Natural killer cell treated with Interleukin-12 subunit alpha and Interleukin-12 subunit beta and Interleukin-15 and Interleukin-18, amount 100 ng/mL, for 72 hours (primary cell): ENCODE measurements around the gene GCAT. TPM values are rescaled to one million over a fixed set of nuclear protein-coding genes. Genes with fewer than 3 reads are reported as not detected.

Experiments
- ATAC-seq, 2 donors: fragments of 150-1000 bp; cut with Tn5 transposase in 1 of 2; sonication (Bioruptor Pico), chemical (Tn5 transposase) in 1 of 2; 2 replicates each; pipeline ENCODE4 v1.10.0; 2021
- DNase-seq: peaks from one replicate; pipeline ENCODE4 v3.0.0; 2022; ENCODE audit warnings: low spot score
- H3K27ac Mint-ChIP-seq, 2 donors: 1 replicate in 1 of 2; 2 replicates in 1 of 2; pipeline ENCODE4 v1.8.0; 2022; ENCODE audit warnings: mixed read lengths in 2 of 2, mild to moderate bottlenecking in 1 of 2, moderate library complexity in 1 of 2
- H3K27me3 Mint-ChIP-seq, 2 donors: 1 replicate in 1 of 2; 2 replicates in 1 of 2; pipeline ENCODE4 v1.8.0; 2022; ENCODE audit warnings: mixed read lengths in 2 of 2
- H3K36me3 Mint-ChIP-seq: one replicate; pipeline ENCODE4 v1.8.0; 2022; ENCODE audit warnings: mixed read lengths
- H3K4me1 Mint-ChIP-seq, 2 donors: 1 replicate in 1 of 2; 2 replicates in 1 of 2; pipeline ENCODE4 v1.8.0; 2022; ENCODE audit warnings: low read depth in 2 of 2, mixed read lengths in 2 of 2, mild to moderate bottlenecking in 1 of 2
- H3K4me3 Mint-ChIP-seq: one replicate; pipeline ENCODE4 v1.8.0; 2022; ENCODE audit warnings: mixed read lengths
- H3K9me3 Mint-ChIP-seq: 2 replicates; pipeline ENCODE4 v1.8.0; 2022; ENCODE audit warnings: mixed read lengths
- total RNA-seq, 2 donors: library from RNA; stranded (reverse); gene quantifications; one replicate each; pipeline ENCODE4 v1.2.3, GENCODE V29; 2022

The GCAT gene
- total RNA-seq, 2 donors from 2014 or later: 11.5 to 12.3 TPM

DNA sequence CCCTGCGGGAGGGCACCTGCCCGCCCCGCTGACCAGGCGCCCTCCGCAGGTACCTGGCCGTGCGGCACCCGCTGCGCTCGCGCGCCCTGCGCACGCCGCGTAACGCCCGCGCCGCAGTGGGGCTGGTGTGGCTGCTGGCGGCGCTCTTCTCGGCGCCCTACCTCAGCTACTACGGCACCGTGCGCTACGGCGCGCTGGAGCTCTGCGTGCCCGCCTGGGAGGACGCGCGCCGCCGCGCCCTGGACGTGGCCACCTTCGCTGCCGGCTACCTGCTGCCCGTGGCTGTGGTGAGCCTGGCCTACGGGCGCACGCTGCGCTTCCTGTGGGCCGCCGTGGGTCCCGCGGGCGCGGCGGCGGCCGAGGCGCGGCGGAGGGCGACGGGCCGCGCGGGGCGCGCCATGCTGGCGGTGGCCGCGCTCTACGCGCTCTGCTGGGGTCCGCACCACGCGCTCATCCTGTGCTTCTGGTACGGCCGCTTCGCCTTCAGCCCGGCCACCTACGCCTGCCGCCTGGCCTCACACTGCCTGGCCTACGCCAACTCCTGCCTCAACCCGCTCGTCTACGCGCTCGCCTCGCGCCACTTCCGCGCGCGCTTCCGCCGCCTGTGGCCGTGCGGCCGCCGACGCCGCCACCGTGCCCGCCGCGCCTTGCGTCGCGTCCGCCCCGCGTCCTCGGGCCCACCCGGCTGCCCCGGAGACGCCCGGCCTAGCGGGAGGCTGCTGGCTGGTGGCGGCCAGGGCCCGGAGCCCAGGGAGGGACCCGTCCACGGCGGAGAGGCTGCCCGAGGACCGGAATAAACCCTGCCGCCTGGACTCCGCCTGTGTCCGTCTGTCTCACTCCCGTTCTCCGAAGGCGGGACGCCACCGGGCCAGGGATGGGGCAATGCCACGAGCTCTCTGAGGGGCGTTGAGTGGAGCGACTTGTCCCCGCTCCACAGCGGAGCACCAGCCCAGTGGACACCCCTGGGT, 17.2 kb downstream of the GCAT start:
- no peak for DNase-seq
- H3K36me3 Mint-ChIP-seq: no peaks in the 10 kb centered on the region

DNA sequence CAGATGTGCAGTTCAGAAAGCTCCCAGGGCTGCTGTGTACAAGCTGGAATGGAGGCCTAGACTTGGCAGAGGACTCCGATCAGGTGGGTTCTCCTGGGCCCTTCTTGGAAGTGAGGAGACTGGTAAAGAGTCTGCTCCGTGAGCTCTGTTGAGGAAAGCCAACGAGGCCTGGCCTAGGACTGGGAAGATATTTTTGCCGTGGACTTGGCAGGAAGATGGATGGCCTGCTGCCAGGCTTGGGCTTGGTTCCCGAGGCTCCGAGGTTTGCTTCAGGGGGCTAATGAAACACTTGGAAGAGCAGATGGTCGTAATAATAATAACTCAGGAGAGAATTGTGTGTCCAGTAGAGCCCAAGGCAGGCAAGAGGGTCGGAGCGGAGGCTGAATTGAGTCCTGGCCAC, 19.3 kb downstream of the GCAT start:
- H3K27ac Mint-ChIP-seq: no peak overlapping the region
- no peaks in the 10 kb centered on the region for H3K36me3 Mint-ChIP-seq
- peaks cover 4 to 5% of the 10 kb centered on the region in 2 donors for H3K4me1 Mint-ChIP-seq
- no peaks in the 10 kb centered on the region for H3K9me3 Mint-ChIP-seq
- no peak overlapping the region for H3K4me3 Mint-ChIP-seq
- DNase-seq (no peak), ATAC-seq (no peak)
- peaks cover 0 to 7% of the 10 kb centered on the region in 2 donors for H3K27me3 Mint-ChIP-seq

More for the DNA sequence above, 17.2 kb downstream of the GCAT start:
- no peak overlapping the region for H3K27ac Mint-ChIP-seq
- H3K9me3 Mint-ChIP-seq: no peaks in the 10 kb centered on the region
- ATAC-seq: peak; percentile 68 to 83
- H3K4me1 Mint-ChIP-seq: peaks cover 4 to 5% of the 10 kb centered on the region in 2 donors
- H3K27me3 Mint-ChIP-seq: peaks cover 8 to 16% of the 10 kb centered on the region in 2 donors
- H3K4me3 Mint-ChIP-seq: peak overlapping the region; percentile 72

DNA sequence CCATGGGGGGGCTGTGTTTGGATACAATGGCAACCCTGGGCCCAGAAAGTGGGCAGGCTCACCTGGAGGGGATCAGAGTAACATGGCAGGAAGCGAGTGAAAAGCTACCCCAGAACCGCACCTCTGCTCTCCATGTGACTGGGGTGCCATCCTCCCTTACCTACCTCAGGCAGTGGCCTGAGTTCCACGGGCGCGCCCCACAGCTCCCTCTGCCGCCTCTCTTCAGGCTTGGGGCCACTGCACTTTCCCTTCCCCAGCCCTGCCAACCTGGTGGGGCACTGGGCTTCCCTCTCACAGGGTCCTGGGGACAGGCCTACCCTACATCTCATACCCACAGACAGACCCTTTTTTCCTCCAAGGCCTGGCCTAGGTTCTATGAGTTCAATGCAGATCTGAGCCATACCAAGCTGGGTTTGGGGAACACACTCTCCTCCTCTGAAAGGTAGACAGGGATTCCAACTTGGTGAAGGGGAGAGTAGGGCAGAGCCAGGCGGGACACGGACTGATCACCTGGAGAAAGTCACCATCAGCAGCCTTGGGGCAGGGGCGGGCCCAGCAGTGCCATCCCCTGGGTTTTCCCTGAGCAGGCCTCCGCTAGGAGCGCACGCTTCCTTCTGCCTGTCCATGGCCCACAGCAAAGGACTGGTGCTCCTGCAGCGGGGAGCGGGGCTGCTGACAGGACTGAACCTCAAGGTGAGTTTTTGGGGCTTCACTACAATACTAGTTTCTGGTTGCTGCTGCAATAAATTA, 22.5 kb downstream of the GCAT start:
- Mint-ChIP-seq H3K4me3 (no peak overlapping the region), H3K9me3 (no peaks in the 10 kb centered on the region), H3K27ac (peak overlapping the region in 1 of 2 donors; percentile 47), H3K4me1 (peaks cover 4 to 5% of the 10 kb centered on the region in 2 donors), H3K36me3 (no peaks in the 10 kb centered on the region), H3K27me3 (no peaks in the 10 kb centered on the region)
- no peak for DNase-seq
- no peak for ATAC-seq

DNA sequence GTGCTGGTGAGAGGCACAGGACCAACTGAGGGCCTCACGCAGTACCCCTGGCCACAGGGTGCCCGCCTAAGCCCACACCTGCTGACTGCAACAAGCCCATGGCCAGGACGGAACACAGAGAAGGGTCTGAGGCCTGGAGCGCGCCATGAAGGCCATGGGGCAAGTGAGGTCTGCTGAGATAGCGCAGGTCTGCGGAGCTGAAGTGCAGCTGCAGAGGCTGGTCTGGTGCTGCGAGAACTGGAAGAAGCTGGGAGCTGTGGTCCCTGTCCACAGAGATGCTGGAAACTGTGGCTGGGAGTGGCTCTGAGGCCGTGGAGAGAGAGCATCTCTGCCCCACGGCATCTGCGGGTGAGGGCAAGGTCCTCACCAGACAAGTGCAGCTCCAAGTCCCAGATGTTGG, 23.7 kb downstream of the GCAT start:
- H3K36me3 Mint-ChIP-seq: no peaks in the 10 kb centered on the region
- H3K27ac Mint-ChIP-seq: no peak overlapping the region
- H3K27me3 Mint-ChIP-seq: no peaks in the 10 kb centered on the region
- no peaks in the 10 kb centered on the region for H3K9me3 Mint-ChIP-seq
- no peak overlapping the region for H3K4me3 Mint-ChIP-seq
- no peak for ATAC-seq
- DNase-seq: no peak
- no peaks in the 10 kb centered on the region for H3K4me1 Mint-ChIP-seq

DNA sequence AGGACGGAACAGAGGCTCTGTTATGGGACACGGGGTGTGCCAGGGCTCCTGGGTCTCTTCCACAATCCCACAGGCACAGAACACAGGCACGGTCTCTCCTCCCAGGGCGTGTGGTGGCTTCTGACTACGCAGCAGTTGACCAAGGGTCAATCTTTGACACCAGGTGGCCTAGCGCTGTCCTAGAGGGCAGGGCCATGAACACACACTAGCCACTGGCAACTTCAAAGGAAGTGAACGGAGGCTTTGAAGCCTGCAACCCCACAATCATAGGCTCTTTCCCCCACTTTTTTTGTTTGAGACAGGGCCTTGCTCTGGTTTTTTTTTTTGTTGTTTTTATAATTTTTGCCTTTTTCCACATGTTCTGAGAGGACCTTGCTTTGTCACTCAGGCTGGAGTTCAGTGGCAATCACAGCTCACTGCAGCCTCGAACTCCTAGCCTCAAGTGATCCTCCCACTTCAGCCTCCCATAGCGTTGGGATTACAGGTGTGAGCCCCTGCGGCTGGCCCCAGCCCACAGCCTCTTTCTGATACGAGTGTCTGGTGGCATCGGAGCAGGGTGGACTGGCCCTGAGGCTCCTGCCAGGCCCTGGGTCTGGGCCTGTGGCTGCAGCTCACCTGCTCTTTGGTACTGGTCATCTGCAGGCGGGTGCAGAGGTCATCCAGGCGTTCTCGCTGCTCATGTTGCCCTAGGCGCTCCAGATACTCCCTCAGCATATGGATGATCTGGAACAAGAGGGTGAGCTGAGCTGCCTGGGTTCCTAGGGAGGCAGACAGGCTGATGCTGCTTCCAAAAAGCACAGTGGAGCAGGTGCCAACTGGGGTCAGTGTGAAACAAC, 24.5 kb downstream of the GCAT start:
- DNase-seq: no peak
- H3K36me3 Mint-ChIP-seq: no peaks in the 10 kb centered on the region
- ATAC-seq: no peak
- H3K9me3 Mint-ChIP-seq: no peaks in the 10 kb centered on the region
- H3K4me1 Mint-ChIP-seq: no peaks in the 10 kb centered on the region
- no peaks in the 10 kb centered on the region for H3K27me3 Mint-ChIP-seq
- no peak overlapping the region for H3K4me3 Mint-ChIP-seq
- no peak overlapping the region for H3K27ac Mint-ChIP-seq

DNA sequence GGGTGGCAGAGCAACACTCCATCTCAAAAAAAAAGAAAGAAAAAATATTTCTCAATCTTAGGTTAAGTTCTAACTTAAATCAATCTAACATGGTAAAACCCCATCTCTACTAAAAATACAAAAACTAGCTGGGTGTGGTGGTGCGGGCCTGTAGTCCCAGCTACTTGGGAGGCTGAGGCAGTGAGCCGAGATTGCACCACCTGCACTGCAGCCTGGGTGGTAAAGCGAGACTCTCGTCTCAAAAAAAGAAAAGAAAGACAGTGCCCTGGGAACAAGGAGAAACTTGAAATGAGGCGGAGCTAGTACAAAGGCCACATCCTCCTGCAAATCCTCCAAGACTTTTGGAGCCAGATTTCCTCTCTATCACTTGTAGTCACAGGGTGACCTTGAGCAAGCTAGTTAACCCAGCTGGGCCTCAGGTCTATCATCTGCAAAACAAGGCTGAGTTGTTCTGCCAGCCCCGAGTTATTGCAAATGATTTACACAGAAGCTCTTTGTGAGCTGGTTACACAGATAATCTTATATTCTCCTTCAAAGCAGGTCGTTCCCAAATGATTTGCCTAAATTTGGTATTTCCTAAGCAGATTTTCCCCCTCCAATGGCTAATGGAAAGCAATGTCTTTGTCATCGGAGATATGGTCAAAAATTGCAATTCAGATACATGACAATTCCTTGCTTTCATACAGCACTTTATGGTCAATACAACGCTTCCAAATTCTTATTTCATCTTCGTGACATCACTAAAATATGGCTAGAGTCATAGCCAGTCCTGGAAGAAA, 34.5 kb downstream of the GCAT start:
- Mint-ChIP-seq H3K4me3 (peak overlapping the region; percentile 81), H3K27me3 (no peaks in the 10 kb centered on the region), H3K36me3 (no peaks in the 10 kb centered on the region), H3K9me3 (no peaks in the 10 kb centered on the region), H3K27ac (peak overlapping the region in 1 of 2 donors; percentile 89), H3K4me1 (peaks cover 10 to 11% of the 10 kb centered on the region in 2 donors)
- ATAC-seq: no peak
- no peak for DNase-seq

DNA sequence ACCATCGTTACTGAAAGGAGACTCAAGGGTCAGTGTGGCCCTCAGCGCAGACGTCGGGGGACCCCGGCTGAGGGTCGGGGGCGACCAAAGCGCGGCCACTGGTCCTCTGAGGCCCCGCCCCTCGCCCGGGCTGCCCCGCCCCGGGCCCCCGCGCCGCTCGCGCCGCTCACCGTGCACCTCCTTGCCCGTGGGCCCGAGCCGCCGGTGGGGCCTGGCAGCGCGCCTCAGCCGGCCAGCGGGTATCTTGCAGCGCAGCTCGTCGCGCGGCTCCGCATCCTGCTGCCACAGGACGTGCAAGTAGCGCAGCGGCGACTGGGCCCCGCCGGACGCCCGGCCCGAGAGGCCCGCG, 36.0 kb downstream of the GCAT start:
- H3K4me3 Mint-ChIP-seq: peak overlapping the region; percentile 81
- H3K9me3 Mint-ChIP-seq: no peaks in the 10 kb centered on the region
- H3K4me1 Mint-ChIP-seq: peaks cover 17 to 21% of the 10 kb centered on the region in 2 donors
- ATAC-seq (peak; percentile 68 to 73), DNase-seq (no peak)
- peaks cover 3% of the 10 kb centered on the region for H3K36me3 Mint-ChIP-seq
- H3K27me3 Mint-ChIP-seq: no peaks in the 10 kb centered on the region
- peak overlapping the region; percentile 79 to 89 for H3K27ac Mint-ChIP-seq

DNA sequence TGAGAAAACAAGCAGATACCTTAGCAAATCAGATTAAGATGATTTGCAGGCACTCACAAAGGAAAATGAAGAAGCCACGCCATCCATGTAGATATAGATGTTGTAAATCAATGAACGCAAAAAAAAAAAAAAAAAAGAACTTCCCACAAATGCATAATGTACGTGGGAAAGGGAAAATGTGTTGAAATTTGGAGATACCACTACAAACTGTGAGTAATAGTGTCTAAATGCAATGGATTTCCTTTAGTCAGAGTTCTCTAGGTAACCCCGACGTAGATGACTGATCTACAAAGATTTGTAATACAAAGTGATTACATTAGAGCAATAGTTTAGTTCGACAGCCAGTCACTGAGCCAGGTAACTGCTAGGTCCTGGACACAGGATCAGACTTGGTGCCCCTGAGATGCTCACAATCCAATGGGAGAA, 37.2 kb downstream of the GCAT start:
- no peaks in the 10 kb centered on the region for H3K9me3 Mint-ChIP-seq
- H3K4me3 Mint-ChIP-seq: peak overlapping the region; percentile 76
- H3K27ac Mint-ChIP-seq: peak overlapping the region; percentile 68 to 80
- H3K36me3 Mint-ChIP-seq: peaks cover 11% of the 10 kb centered on the region
- H3K27me3 Mint-ChIP-seq: no peaks in the 10 kb centered on the region
- peaks cover 27 to 30% of the 10 kb centered on the region in 2 donors for H3K4me1 Mint-ChIP-seq
- DNase-seq (no peak), ATAC-seq (no peak)

DNA sequence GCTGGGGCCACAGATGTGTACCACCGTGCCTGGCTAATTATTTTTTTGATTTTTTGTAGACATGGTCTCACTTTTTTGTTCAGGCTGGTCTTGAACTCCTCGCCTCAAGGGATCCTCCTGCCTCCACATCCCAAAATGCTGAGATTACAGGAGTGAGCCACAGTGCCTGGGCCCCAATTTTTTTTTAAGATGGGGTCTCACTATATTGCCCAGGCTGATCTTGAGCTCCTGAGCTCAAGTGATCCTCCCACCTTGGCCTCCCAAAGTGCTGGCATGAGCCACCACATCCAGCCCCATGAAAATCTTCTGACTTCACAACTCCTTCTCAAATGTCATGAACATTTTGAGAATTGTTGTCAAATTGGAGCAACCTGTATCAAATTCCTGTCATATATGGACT, 38.7 kb downstream of the GCAT start:
- ATAC-seq (no peak), DNase-seq (no peak)
- peaks cover 35 to 38% of the 10 kb centered on the region in 2 donors for H3K4me1 Mint-ChIP-seq
- H3K9me3 Mint-ChIP-seq: no peaks in the 10 kb centered on the region
- no peak overlapping the region for H3K4me3 Mint-ChIP-seq
- no peak overlapping the region for H3K27ac Mint-ChIP-seq
- H3K27me3 Mint-ChIP-seq: no peaks in the 10 kb centered on the region
- peaks cover 20% of the 10 kb centered on the region for H3K36me3 Mint-ChIP-seq

DNA sequence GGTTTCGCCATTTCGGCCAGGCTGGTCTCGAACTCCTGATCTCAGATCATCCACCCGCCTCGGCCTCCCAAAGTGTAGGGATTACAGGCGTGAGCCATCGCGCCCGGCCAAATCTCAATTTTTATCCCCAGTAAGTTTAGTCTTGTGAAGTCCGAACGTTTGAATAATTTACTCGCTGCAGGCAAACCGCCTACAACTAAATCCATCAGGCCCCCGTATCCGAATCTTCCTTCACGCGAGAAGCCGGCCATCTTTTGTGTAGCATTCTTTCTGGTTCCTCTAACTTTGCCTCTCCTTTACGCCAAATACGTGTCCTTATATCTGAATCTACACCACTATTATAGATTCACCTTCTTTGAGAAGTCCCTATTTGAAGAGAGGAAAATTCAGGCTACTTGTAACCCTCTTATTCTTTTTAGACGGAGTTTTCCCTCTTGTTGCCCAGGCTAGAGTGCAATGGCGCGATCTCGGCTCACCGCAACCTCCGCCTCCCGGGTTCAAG, 40.9 kb downstream of the GCAT start:
- Mint-ChIP-seq H3K4me1 (peaks cover 36 to 37% of the 10 kb centered on the region in 2 donors), H3K36me3 (peaks cover 31% of the 10 kb centered on the region), H3K9me3 (no peaks in the 10 kb centered on the region), H3K27ac (peak overlapping the region; percentile 98 to 100), H3K4me3 (peak overlapping the region; percentile 99), H3K27me3 (no peaks in the 10 kb centered on the region)
- ATAC-seq: no peak
- DNase-seq: no peak

DNA sequence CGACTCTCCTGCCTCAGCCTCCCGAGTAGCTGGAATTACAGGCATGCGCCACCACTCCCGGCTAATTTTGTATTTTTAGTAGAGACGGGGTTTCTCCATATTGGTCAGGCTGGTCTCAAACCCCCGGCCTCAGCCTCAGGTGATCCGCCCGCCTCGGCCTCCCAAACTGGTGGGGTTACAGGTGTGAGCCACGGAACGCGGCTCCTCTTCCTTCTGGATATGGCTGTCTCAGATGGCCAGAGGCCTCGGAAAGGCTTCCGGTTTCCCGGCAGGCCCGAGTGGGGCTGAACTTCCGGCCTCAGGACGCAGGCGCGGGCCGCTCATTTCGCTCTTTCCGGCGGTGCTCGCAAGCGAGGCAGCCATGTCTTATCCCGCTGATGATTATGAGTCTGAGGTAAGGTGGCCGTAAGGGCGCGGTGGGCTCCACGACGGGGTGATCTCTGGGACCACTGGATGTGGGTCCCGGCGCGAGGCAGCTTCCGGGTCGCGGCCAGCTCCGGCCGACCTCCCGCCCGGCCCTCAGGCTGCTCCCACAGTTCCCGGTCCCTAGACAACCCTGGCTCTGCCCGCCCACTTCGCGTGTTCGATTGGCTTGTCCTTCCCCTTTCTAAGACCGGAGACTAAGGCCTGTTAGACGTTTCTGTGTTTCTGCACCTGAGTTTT, 41.5 kb downstream of the GCAT start, which contains the start of gene EIF3L:
Gene EIF3L, plus strand, starts transcription at position 331 of the 663 bp plus-strand sequence. Its CDS starts 31 bp downstream, at position 362.
- Mint-ChIP-seq H3K36me3 (peaks cover 37% of the 10 kb centered on the region), H3K4me3 (peak within 1 kb of the TSS; percentile 99), H3K27ac (peak within 1 kb of the TSS; percentile 98 to 100), H3K27me3 (no peaks in the 10 kb centered on the region), H3K4me1 (peaks cover 41 to 43% of the 10 kb centered on the region in 2 donors), H3K9me3 (no peaks in the 10 kb centered on the region)
- ATAC-seq (peak; percentile 84 to 86), DNase-seq (peak; percentile 92)

DNA sequence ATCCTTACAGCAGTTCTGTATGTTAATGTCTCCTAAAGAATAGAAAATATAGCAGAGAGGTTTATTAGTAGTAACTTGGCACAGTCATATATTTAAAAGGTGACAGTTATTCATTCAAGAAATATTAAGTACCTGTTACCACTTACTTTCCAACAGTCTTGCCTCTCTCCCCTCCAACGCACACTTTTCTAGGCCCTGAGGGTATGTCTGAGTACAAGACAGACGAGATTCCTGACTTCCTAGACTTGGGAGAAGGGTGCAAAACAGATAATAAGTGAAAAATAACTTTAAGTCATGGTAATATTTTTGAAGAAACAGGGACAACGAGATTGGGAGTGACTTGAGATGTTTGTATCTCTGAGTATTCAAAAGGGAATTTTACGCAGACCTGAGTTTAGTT, 43.1 kb downstream of the GCAT start:
- DNase-seq (no peak), ATAC-seq (no peak)
- Mint-ChIP-seq H3K27me3 (no peaks in the 10 kb centered on the region), H3K27ac (no peak overlapping the region), H3K4me3 (peak overlapping the region; percentile 99), H3K9me3 (no peaks in the 10 kb centered on the region), H3K36me3 (peaks cover 50% of the 10 kb centered on the region), H3K4me1 (peaks cover 51 to 55% of the 10 kb centered on the region in 2 donors)
